Endodermal cell (in vitro differentiated cells): ENCODE data around the gene SND1. TPM values are rescaled to one million over a fixed set of nuclear protein-coding genes. Genes with fewer than 3 reads are reported as not detected.

Experiments used
- DNase-seq: peaks from one replicate; pipeline ENCODE4 v3.0.0-alpha.2; 2017
- H3K27ac ChIP-seq: 2 replicates; pipeline ENCODE4 v1.5.1; 2013; ENCODE audit warnings: mild to moderate bottlenecking, low read depth, low read length, moderate library complexity
- H3K27me3 ChIP-seq: 2 replicates; pipeline ENCODE4 v1.6.1; 2013; ENCODE audit warnings: mild to moderate bottlenecking, low read length, moderate library complexity; ENCODE audit not compliant: insufficient read depth, control insufficient read depth, poor library complexity, severe bottlenecking
- H3K36me3 ChIP-seq: 2 replicates; pipeline ENCODE4 v1.7.0; 2013; ENCODE audit warnings: mild to moderate bottlenecking, low read length, moderate library complexity; ENCODE audit not compliant: control insufficient read depth, insufficient read depth
- H3K4me1 ChIP-seq: one replicate; pipeline ENCODE4 v1.7.0; 2013; ENCODE audit warnings: low read length; ENCODE audit not compliant: control insufficient read depth, insufficient read depth
- H3K4me3 ChIP-seq: 2 replicates; pipeline ENCODE4 v1.5.1; 2013; ENCODE audit warnings: mild to moderate bottlenecking, low read length, moderate library complexity
- H3K9ac ChIP-seq: 2 replicates; pipeline ENCODE4 v1.6.1; 2013; ENCODE audit warnings: mild to moderate bottlenecking, low read length, moderate library complexity; ENCODE audit not compliant: poor library complexity, severe bottlenecking; ENCODE audit errors: extremely low read depth
- H3K9me3 ChIP-seq: 2 replicates; pipeline ENCODE4 v1.6.1; 2013; ENCODE audit warnings: mild to moderate bottlenecking, low read length, moderate library complexity; ENCODE audit not compliant: control insufficient read depth
- H3K27ac Mint-ChIP-seq: 2 replicates; pipeline ENCODE4 v1.8.0; 2020; ENCODE audit warnings: mixed read lengths
- H3K27me3 Mint-ChIP-seq: 2 replicates; pipeline ENCODE4 v1.8.0; 2021; ENCODE audit warnings: mild to moderate bottlenecking, mixed read lengths; ENCODE audit not compliant: insufficient read depth
- H3K36me3 Mint-ChIP-seq: 2 replicates; pipeline ENCODE4 v1.8.0; 2020; ENCODE audit warnings: low read depth, mixed read lengths
- H3K4me1 Mint-ChIP-seq: 2 replicates; pipeline ENCODE4 v1.8.0; 2020; ENCODE audit warnings: mixed read lengths
- H3K4me3 Mint-ChIP-seq: 2 replicates; pipeline ENCODE4 v1.8.0; 2020; ENCODE audit warnings: mild to moderate bottlenecking, moderate library complexity, mixed read lengths
- H3K9me3 Mint-ChIP-seq: 2 replicates; pipeline ENCODE4 v1.8.0; 2020; ENCODE audit warnings: mild to moderate bottlenecking, mixed read lengths
- WGBS, 2 experiments: methylation state at CpG; one replicate each; pipeline versions ENCODE4 v1.1.5 to v1.1.7; 2013; ENCODE audit warnings: missing lambda C conversion rate in 2 of 2, mixed read lengths in 1 of 2; ENCODE audit not compliant: insufficient coverage in 1 of 2, insufficient read length in 1 of 2; 5-methylcytosine and 5-hydroxymethylcytosine counted together
- total RNA-seq, 2 donors: library from RNA; stranded (reverse); fragmentation: NEBNext Ultra II Directional in 1 of 2; extraction: Animal tissue kit (Norgen Biotek cat#: 25700) in 1 of 2; gene quantifications; 2 replicates in 1 of 2; 3 replicates in 1 of 2; pipeline ENCODE4 v1.2.1, GENCODE V29; 2021
- TF ChIP-seq, protein P1 (sequence below): fragments of 200-600 bp; sonication (generic); conservative IDR thresholded peaks from 2 replicates; pipeline ENCODE4 v1.5.0; 2021; ENCODE audit warnings: antibody characterized with exemption, mild to moderate bottlenecking

Gene SND1
- total RNA-seq, 2 donors from 2014 or later: 240 to 267 TPM

DNA sequence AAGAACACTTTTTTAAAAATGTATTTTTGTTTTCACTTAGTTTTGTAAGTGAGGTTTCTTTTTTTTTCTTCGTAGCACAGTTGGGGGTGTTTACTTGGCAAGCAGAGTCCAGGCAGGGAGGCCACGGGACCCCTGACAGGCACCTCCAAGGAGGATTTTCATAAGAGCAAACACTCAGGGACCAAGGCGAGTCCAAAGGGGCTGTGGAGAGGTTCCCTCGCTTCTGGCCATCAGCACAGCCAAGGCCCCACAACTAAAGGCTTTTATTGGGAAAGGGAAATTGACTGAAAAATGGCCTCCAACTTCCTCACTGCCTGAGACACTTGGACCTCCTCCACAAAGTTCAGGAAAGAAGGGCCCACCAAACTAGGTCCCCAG lies 205.5 kb downstream of the SND1 start:
- WGBS, 2 experiments: 89 to 100% methylated on average over 1 to 4 of the region's 4 CpGs

DNA sequence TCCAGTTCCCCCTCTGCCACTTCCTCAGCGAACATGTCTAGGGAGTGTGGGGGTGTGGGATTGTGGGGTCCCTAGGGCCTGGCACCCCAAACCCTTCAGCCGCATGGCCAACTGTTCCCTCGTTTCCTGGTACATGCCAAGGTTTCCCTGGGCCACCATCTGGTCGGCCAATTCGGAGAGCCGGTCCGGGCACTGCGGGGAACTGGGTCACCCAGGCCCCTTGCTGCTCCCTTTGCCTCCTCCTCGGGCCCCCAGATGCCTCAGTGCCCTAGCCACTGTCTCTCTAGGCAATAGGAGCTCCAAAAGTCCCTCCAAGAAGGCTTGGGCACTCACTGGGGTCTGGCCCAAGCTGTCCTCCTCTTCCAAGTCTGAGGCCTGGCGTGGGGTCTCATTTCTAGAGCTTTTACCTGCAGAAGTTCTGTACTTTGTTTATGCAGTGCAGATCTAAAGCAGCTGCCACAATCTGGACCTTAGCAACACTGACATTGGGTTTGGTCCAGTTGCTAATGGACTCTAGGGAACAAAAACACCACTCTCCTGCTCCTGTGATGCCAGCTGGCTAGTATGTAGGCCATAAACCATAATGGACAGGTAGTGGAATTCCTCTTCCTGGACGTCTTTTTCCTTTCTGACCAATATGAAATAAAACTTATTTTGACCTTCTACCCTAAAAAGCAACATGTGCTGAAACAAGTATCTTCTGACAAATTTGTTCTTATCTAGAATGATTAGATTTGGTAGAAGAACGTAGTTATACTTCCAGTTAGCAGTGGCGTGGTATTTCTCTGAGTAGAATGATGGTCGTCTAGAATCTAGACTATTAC lies 206.3 kb downstream of the SND1 start:
- H3K4me3 ChIP-seq: no peak overlapping the region
- no peaks in the 10 kb centered on the region for H3K9me3 ChIP-seq
- H3K9ac ChIP-seq: no peak overlapping the region
- H3K27ac Mint-ChIP-seq: no peak overlapping the region
- H3K27me3 Mint-ChIP-seq: no peaks in the 10 kb centered on the region
- peaks cover 17% of the 10 kb centered on the region for H3K36me3 Mint-ChIP-seq
- no peak overlapping the region for H3K4me3 Mint-ChIP-seq
- no peaks in the 10 kb centered on the region for H3K4me1 ChIP-seq
- no peaks in the 10 kb centered on the region for H3K27me3 ChIP-seq
- no peak overlapping the region for H3K27ac ChIP-seq
- WGBS, 2 experiments: 90 to 96% methylated on average over 6 to 14 of the region's 14 CpGs
- no peaks in the 10 kb centered on the region for H3K9me3 Mint-ChIP-seq
- peaks cover 8% of the 10 kb centered on the region for H3K4me1 Mint-ChIP-seq
- no peak for DNase-seq
- TF ChIP-seq, protein P1, sequence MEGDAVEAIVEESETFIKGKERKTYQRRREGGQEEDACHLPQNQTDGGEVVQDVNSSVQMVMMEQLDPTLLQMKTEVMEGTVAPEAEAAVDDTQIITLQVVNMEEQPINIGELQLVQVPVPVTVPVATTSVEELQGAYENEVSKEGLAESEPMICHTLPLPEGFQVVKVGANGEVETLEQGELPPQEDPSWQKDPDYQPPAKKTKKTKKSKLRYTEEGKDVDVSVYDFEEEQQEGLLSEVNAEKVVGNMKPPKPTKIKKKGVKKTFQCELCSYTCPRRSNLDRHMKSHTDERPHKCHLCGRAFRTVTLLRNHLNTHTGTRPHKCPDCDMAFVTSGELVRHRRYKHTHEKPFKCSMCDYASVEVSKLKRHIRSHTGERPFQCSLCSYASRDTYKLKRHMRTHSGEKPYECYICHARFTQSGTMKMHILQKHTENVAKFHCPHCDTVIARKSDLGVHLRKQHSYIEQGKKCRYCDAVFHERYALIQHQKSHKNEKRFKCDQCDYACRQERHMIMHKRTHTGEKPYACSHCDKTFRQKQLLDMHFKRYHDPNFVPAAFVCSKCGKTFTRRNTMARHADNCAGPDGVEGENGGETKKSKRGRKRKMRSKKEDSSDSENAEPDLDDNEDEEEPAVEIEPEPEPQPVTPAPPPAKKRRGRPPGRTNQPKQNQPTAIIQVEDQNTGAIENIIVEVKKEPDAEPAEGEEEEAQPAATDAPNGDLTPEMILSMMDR: no peak
- H3K36me3 ChIP-seq: peaks cover 24% of the 10 kb centered on the region

More for the DNA sequence above, 205.5 kb downstream of the SND1 start:
- Histone ChIP-seq H3K9ac (no peak overlapping the region), H3K4me1 (no peaks in the 10 kb centered on the region), H3K36me3 (peaks cover 25% of the 10 kb centered on the region), H3K9me3 (no peaks in the 10 kb centered on the region), H3K27ac (no peak overlapping the region), H3K4me3 (no peak overlapping the region), H3K27me3 (no peaks in the 10 kb centered on the region)
- H3K4me3 Mint-ChIP-seq: no peak overlapping the region
- no peaks in the 10 kb centered on the region for H3K9me3 Mint-ChIP-seq
- TF ChIP-seq, protein P1: no peak
- no peaks in the 10 kb centered on the region for H3K27me3 Mint-ChIP-seq
- peaks cover 17% of the 10 kb centered on the region for H3K36me3 Mint-ChIP-seq
- no peak overlapping the region for H3K27ac Mint-ChIP-seq
- DNase-seq: no peak
- H3K4me1 Mint-ChIP-seq: peaks cover 8% of the 10 kb centered on the region

DNA sequence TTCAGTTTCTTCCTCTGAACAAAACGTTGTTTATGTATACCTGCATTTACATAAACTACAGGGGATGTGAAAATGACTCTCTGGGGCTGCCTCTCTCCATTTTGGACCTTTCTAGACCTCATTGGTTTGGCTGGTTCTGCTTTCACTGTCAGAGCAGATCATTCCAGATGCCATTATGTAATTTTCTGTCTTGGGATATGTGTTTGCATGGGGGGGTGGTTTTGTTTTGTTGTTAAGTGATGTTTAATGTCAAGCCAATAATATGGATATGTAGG lies 206.9 kb downstream of the SND1 start:
- H3K4me3 ChIP-seq: no peak overlapping the region
- H3K27me3 ChIP-seq: no peaks in the 10 kb centered on the region
- TF ChIP-seq, protein P1: no peak
- H3K9me3 ChIP-seq: no peaks in the 10 kb centered on the region
- Mint-ChIP-seq H3K27ac (no peak overlapping the region), H3K36me3 (peaks cover 15% of the 10 kb centered on the region), H3K4me3 (no peak overlapping the region), H3K9me3 (no peaks in the 10 kb centered on the region), H3K27me3 (no peaks in the 10 kb centered on the region), H3K4me1 (peaks cover 8% of the 10 kb centered on the region)
- DNase-seq: no peak
- H3K9ac ChIP-seq: no peak overlapping the region
- H3K27ac ChIP-seq: no peak overlapping the region
- H3K4me1 ChIP-seq: no peaks in the 10 kb centered on the region
- peaks cover 21% of the 10 kb centered on the region for H3K36me3 ChIP-seq
- 100% methylated on average over 1 of the region's 1 CpG; no CpG with 5 or more reads in 1 of the 2 experiments for WGBS, 2 experiments
